Left ventricle myocardium superior (tissue), 1 donor: Measurements from ENCODE around the gene AK8. TPM values are rescaled to one million over a fixed set of nuclear protein-coding genes. Genes with fewer than 3 reads are reported as not detected.

Experiments
- ATAC-seq: fragments of 200-7000 bp; cut with Tn5 transposase; one replicate; pipeline ENCODE4 v1.9.1; 2020; ENCODE audit warnings: mild to moderate bottlenecking, moderate library complexity
- DNase-seq: peaks from one replicate; pipeline ENCODE4 v3.0.0-alpha.2; 2020
- intact Hi-C: fragments of 100-400 bp; cut with micrococcal nuclease; formaldehyde crosslinking; loops from one replicate; pipeline ENCODE4 v1.11.0; 2022
- total RNA-seq: library from RNA; stranded (reverse); fragmentation: NEBNext Ultra II Directional; extraction: Animal tissue kit (Norgen Biotek cat#: 25700); gene quantifications from one replicate; pipeline ENCODE4 v1.2.1, GENCODE V29; 2021
- donor health status: DM: no; HTN: yes; CAD: no; lungs with severe emphysema.

AK8 gene
- total RNA-seq, 1 donor from 2014 or later, result 0.42 TPM

GRCh38 chr9:132806723-132807421 lies 71.2 kb downstream of the AK8 start:
- DNase-seq (no peak), ATAC-seq (no peak)
- intact Hi-C loops, result no loop called here

- no peak for ATAC-seq
- intact Hi-C loops, result no loop called here
Measured at GRCh38 chr9:132806306-132806705, 71.8 kb downstream of the AK8 start.

GRCh38 chr9:132804576-132805295 lies 73.3 kb downstream of the AK8 start:
- no peak for ATAC-seq
- intact Hi-C loops, result no loop called here
- no peak for DNase-seq

More at GRCh38 chr9:132806306-132806705, 71.8 kb downstream of the AK8 start:
- no peak for DNase-seq

GRCh38 chr9:132802121-132802795 lies 75.8 kb downstream of the AK8 start:
- ATAC-seq, result no peak
- intact Hi-C loops, result no loop called here
- no peak for DNase-seq

- DNase-seq (no peak), ATAC-seq (no peak)
- intact Hi-C loops, result loop anchor here (2.0 kb wide), 1 partner anchor 295 kb away; no protein-coding TSS in a partner anchor
Measured at GRCh38 chr9:132801659-132802058, 76.4 kb downstream of the AK8 start.

- peak; percentile 80 for ATAC-seq
- peak; percentile 89 for DNase-seq
- intact Hi-C loops, result loop anchor here (2.0 kb wide), 1 partner anchor 293 kb away; no protein-coding TSS in a partner anchor
Measured at GRCh38 chr9:132800038-132800648, 77.9 kb downstream of the AK8 start.

DNA sequence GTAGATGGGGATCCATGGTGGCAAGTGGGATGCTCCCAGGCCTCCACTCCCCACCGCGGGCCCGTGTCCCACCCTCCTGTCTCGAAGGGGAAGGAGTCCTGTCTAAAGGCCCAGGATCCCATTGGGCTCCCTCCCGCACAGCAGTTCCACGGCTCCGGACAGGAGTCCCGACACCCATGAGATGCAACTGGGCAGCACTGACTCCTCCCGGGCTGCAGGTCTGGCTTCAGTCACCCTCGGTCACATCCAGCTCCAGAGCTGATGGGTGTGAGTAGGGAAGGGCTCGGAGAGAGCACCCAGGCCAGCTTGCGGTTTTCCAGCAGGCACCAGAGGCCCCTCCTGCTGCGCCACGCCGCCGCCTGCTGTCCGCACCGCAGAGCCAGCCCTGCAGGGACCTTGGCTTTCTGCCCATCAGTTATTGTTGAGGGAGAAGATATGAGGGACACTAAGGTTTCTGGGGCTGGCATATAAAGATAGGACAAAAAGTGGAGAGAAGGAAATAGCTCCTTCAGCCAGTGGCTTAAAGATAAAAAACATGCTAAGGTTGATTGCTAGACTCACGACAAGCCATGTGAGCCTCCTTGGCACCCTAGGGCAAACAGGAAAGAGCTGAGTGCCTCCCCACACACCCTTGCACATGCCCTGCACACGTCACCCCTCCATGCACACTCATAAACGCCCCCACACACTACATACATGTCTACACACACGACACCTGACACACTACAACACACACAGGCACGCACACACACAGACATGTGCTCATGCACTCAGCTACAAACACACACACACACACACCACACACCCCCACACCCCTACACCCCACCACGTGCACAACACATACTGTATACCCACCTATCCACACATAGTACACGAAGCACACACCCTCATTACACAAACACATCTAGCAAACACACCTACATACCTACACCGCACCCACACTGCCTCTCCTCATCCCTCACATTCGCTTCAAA lies 79.0 kb downstream of the AK8 start:
- DNase-seq (no peak), ATAC-seq (peak; percentile 54)
- intact Hi-C loops, result no loop called here

DNA sequence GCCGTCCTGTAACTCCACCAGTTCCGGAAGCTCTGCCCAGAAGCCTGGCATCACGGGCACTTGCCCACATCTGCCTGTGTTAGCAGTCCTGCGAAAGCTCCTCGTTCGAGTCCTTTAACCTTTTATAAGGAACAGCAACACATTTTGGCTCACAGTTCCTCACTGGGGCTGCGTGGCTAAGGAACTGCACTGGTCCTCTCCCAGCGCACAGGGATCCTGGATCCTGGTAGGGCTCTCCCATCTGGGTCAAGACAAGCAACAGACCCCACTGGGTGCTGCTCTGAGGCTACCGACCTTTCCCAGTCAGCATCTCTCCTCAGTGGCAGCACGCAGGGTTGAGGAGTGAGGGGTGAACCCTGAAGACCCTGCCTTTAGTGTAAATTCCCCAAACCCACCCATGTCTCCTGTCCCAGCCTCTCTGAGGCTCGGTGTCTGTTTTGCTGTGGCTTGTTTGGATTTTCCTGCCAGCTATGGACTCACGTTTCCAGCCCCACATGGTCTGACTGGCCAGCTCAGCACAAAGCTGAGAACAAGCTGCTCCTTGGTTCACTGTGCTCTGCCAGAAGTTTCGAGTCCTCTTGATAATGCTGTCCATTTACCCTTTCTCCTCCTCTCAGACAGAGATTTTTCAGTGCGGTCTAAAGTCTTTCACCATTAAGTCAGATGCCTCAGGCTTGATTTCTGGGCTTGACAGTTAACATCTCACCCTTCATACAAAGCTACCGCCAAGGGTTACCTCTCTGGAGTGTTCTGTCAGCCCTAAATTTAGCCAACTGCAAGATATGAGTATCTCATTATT lies 80.0 kb downstream of the AK8 start:
- DNase-seq, result no peak
- peak; percentile 76 for ATAC-seq
- intact Hi-C loops, result no loop called here

DNA sequence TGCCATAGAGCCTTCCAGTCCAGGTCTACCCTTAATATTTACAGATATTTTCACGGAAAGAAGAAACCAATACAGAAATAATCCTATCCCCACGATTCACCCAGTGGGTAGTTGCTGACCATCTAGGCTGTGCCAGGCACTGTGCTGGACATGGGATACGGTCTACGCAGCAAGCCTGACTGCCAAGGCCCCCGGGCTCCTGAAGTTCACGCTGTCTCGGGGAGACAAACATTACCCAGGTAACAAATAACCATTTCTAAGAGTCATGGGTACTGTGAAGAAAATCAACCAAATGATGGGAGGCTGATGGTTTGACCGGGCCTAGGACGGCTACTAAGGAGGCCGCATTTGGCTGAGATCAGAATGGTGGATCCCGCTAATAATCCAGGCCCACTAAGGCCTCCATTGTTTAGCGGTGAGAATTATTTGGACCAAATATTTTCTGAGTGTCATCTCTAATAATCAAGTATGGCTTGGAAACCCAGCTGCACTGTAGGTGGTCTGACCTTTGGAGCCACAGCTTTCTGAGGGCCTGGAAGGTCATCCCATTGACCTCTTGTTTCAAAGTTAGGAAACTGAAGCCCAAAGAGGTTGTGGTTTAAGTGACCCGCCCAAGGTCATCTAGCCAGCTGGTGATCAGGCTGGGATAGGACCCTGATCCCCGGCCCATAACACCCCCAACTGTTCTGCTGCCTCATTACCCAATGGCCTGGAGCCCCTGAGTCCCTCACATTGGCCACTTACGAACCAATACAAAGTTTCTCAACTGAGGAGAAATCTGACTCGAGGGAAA lies 82.4 kb downstream of the AK8 start:
- no peak for ATAC-seq
- intact Hi-C loops, result no loop called here

GRCh38 chr9:132794730-132795380 lies 83.2 kb downstream of the AK8 start:
- intact Hi-C loops, result no loop called here
- DNase-seq (no peak), ATAC-seq (no peak)

More for the DNA sequence above, 82.4 kb downstream of the AK8 start:
- DNase-seq, result no peak

- ATAC-seq, result no peak
- DNase-seq, result no peak
- intact Hi-C loops, result no loop called here
Measured at GRCh38 chr9:132793606-132794580, 84.2 kb downstream of the AK8 start.

DNA sequence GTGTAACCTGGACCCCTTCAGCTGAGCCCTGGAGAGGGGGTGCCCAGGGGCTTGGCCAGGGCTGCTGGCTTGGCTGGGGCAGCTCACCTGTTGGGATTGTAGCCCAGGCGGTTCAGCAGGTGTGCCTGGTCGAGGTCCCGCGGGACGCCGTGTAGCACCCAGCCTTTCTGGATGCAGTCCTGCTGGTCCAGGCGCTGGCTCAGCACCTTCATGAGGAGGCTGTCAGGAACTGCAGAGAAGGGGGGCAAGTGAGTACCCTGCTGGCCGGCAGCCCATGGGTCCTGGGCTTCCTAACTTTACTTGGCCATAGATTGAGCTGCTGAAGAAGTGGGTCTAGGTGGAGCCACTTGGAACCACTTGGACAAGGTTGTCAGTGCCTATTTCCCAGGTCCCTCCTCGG lies 85.5 kb downstream of the AK8 start:
- intact Hi-C loops, result no loop called here
- DNase-seq (no peak), ATAC-seq (no peak)

DNA sequence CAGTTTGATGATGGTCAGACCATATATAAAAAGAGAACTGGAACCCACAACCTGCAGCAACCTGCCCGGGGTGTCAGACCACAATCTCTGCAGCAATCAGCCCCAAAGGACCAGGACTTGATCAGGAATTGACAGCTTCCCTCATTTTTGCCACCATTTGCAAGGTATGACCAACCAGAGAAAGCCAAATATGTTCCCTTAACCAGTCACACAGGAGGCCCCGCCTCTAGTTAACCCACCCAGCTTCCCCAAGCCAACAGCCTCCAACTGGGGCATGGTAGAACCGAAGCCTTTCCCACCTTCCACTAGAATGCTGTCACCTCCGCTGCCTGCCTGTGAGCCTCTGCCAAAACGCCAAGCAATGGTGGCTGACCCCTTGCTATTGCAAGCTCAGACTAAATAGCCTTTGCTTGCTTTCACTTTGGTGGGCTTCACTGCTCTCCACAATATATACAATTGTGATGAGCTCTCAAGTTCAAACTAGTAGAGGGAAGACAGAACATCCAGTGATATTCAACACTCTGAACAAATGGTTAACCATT lies 86.3 kb downstream of the AK8 start:
- intact Hi-C loops, result no loop called here
- ATAC-seq, result no peak
- DNase-seq, result no peak

DNA sequence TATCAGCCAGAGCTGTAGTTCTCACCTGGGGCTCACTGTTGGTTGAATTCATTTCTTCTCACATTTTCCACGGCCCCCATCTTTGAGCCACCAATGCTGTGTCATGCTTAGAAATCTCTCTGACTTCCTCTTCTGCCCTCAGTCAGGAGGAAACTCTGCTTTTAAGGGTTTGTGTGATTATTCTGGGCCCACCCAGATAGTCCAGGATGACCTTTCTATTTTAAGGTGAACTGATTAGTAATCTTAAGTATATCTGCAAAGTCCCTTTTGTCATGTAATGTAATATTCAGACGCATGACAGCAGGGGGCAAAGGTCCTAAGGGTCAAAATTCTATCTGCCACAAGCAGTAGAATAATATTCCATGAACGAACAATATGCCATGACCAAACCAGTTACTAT lies 88.4 kb downstream of the AK8 start:
- no peak for DNase-seq
- intact Hi-C loops, result no loop called here
- ATAC-seq, result no peak

DNA sequence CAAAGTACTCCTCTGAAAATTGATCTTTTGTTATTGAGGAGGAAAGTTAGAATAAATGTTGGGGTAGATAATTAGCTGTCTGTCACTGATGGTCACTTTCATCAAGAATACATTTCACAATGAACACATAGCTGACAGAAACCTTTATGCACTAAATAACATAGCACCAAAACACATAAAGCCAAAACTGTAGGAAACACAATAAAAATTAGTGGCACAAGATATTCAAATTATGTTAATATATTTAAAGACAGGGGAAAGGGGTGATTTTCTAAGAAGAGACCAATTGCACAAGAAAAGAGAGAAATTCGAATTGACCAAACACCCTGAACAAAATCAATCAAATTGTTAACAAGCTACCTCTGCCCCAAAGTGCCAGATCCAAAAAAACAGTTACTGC lies 89.7 kb downstream of the AK8 start:
- ATAC-seq (no peak), DNase-seq (no peak)
- intact Hi-C loops, result no loop called here
